ENCODE results near the gene DNAJC7. TPM values are rescaled to one million over a fixed set of nuclear protein-coding genes. Genes with fewer than 3 reads are reported as not detected.
"Not testable (repeated sequence)": the region's sequence is repeated elsewhere in the genome, so short reads cannot be mapped to it uniquely, and the experiment has no call there.

Gene DNAJC7
- total and polyA plus RNA-seq, 8 donors = 12.3 to 161 (median 70.6) TPM

GRCh38 chr17:41939044-41939692 is 78.1 kb downstream of the DNAJC7 start:
- Histone ChIP-seq H3K4me1 (peaks cover 0 to 4% (median 0%) of the 10 kb centered on the region in 4 donors), H3K27ac (no peak overlapping the region), H3K9me3 (no peaks in the 10 kb centered on the region), H3K27me3 (no peaks in the 10 kb centered on the region), H3K4me3 (no peak overlapping the region), H3K36me3 (peaks cover 0 to 47% (median 13%) of the 10 kb centered on the region in 4 donors)
- intact Hi-C loops (cut with DNase I; ENCODE audit: low total_unique reads) = no loop called here
- no peak for TF ChIP-seq POLR2AphosphoS5 (IDR thresholded peaks at IDR 0.05)
- no peak for TF ChIP-seq EP300 (IDR thresholded peaks at IDR 0.05)
- TF ChIP-seq POLR2A (IDR thresholded peaks at IDR 0.05) = no peak
- no peak for TF ChIP-seq CTCF (IDR thresholded peaks at IDR 0.05)
- 74 to 95% (median 93%) methylated on average over 4 of the region's 4 CpGs for WGBS, 5 donors
- no peak for DNase-seq

- TF ChIP-seq POLR2A (IDR thresholded peaks at IDR 0.05) (no peak), CTCF (IDR thresholded peaks at IDR 0.05) (no peak), EP300 (IDR thresholded peaks at IDR 0.05) (no peak), POLR2AphosphoS5 (IDR thresholded peaks at IDR 0.05) (no peak)
- H3K27me3 ChIP-seq = no peaks in the 10 kb centered on the region
- H3K36me3 ChIP-seq = peaks cover 0 to 47% (median 13%) of the 10 kb centered on the region in 4 donors
- H3K4me3 ChIP-seq = no peak overlapping the region
- intact Hi-C loops (cut with DNase I; ENCODE audit: low total_unique reads) = no loop called here
- 62 to 83% (median 80%) methylated on average over 15 to 19 of the region's 19 CpGs for WGBS, 5 donors
- no peaks in the 10 kb centered on the region for H3K9me3 ChIP-seq
- H3K27ac ChIP-seq = no peak overlapping the region
- peaks cover 0 to 4% (median 0%) of the 10 kb centered on the region in 4 donors for H3K4me1 ChIP-seq
- DNase-seq = peak in 1 of 2 donors; percentile 49
Measured at GRCh38 chr17:41937970-41938954, 79.0 kb downstream of the DNAJC7 start.

GRCh38 chr17:41935641-41936040 is 81.6 kb downstream of the DNAJC7 start:
- Histone ChIP-seq H3K36me3 (peaks cover 0 to 47% (median 13%) of the 10 kb centered on the region in 4 donors), H3K4me3 (no peak overlapping the region), H3K27me3 (no peaks in the 10 kb centered on the region), H3K27ac (no peak overlapping the region), H3K4me1 (peaks cover 0 to 23% (median 7%) of the 10 kb centered on the region in 4 donors), H3K9me3 (no peaks in the 10 kb centered on the region)
- TF ChIP-seq CTCF (IDR thresholded peaks at IDR 0.05) (no peak), POLR2AphosphoS5 (IDR thresholded peaks at IDR 0.05) (no peak), POLR2A (IDR thresholded peaks at IDR 0.05) (no peak), EP300 (IDR thresholded peaks at IDR 0.05) (no peak)
- DNase-seq = no peak
- intact Hi-C loops (cut with DNase I; ENCODE audit: low total_unique reads) = no loop called here
- WGBS, 5 donors = 89 to 96% (median 95%) methylated on average over 5 to 6 of the region's 6 CpGs

- H3K4me3 ChIP-seq = no peak overlapping the region
- intact Hi-C loops (cut with DNase I; ENCODE audit: low total_unique reads) = no loop called here
- H3K9me3 ChIP-seq = no peaks in the 10 kb centered on the region
- no peak overlapping the region for H3K27ac ChIP-seq
- H3K27me3 ChIP-seq = no peaks in the 10 kb centered on the region
- H3K36me3 ChIP-seq = peaks cover 0 to 32% (median 6%) of the 10 kb centered on the region in 4 donors
- TF ChIP-seq CTCF (IDR thresholded peaks at IDR 0.05) (no peak), POLR2AphosphoS5 (IDR thresholded peaks at IDR 0.05) (no peak), POLR2A (IDR thresholded peaks at IDR 0.05) (no peak), EP300 (IDR thresholded peaks at IDR 0.05) (no peak)
- peaks cover 5 to 35% (median 14%) of the 10 kb centered on the region in 4 donors for H3K4me1 ChIP-seq
- 14 to 29% (median 23%) methylated on average over 2 of the region's 2 CpGs for WGBS, 5 donors
- DNase-seq = no peak
Measured at GRCh38 chr17:41932816-41933389, 84.3 kb downstream of the DNAJC7 start.

GRCh38 chr17:41931715-41932114 is 85.5 kb downstream of the DNAJC7 start:
- DNase-seq; intact Hi-C loops (cut with DNase I; ENCODE audit: low total_unique reads); H3K27ac ChIP-seq; H3K4me3 ChIP-seq; H3K27me3 ChIP-seq; H3K9me3 ChIP-seq: not testable (repeated sequence)
- 82 to 97% (median 88%) methylated on average over 3 to 4 of the region's 4 CpGs for WGBS, 5 donors
- H3K4me1 ChIP-seq = peaks cover 5 to 33% (median 14%) of the 10 kb centered on the region in 4 donors
- H3K36me3 ChIP-seq = peaks cover 0 to 20% (median 6%) of the 10 kb centered on the region in 4 donors

- peak overlapping the region; percentile 47 to 63 (median 52) for H3K4me3 ChIP-seq
- H3K4me1 ChIP-seq = peaks cover 5 to 33% (median 14%) of the 10 kb centered on the region in 4 donors
- H3K27ac ChIP-seq = peak overlapping the region; percentile 53 to 88 (median 86)
- H3K36me3 ChIP-seq = peaks cover 0 to 11% (median 3%) of the 10 kb centered on the region in 4 donors
- WGBS, 5 donors = 40 to 59% (median 48%) methylated on average over 12 to 18 of the region's 18 CpGs
- H3K27me3 ChIP-seq; intact Hi-C loops (cut with DNase I; ENCODE audit: low total_unique reads); H3K9me3 ChIP-seq; DNase-seq: not testable (repeated sequence)
Measured at GRCh38 chr17:41930833-41931156, 86.4 kb downstream of the DNAJC7 start.

All from stomach (tissue), 9 donors.